Mucosa of stomach (tissue), 1 donor: ENCODE data around the gene COA8.
A peak's percentile ranks its signal among the peaks of the same experiment; 100 is the strongest.

Experiments used
- H3K27me3 ChIP-seq: one replicate; pipeline ENCODE4 v1.7.0; 2013; ENCODE audit warnings: mild to moderate bottlenecking, low read length; ENCODE audit not compliant: control insufficient read depth, insufficient read depth
- H3K36me3 ChIP-seq: one replicate; pipeline ENCODE4 v1.7.0; 2013; ENCODE audit warnings: low read length; ENCODE audit not compliant: control insufficient read depth, insufficient read depth
- H3K4me1 ChIP-seq: one replicate; pipeline ENCODE4 v1.7.0; 2013; ENCODE audit warnings: mild to moderate bottlenecking, low read length; ENCODE audit not compliant: control insufficient read depth, insufficient read depth
- H3K4me3 ChIP-seq: one replicate; pipeline ENCODE4 v1.7.0; 2013; ENCODE audit warnings: low read length
- H3K9ac ChIP-seq: one replicate; pipeline ENCODE4 v1.7.0; 2013; ENCODE audit warnings: mild to moderate bottlenecking, low read length, moderate library complexity
- H3K9me3 ChIP-seq: one replicate; pipeline ENCODE4 v1.7.0; 2013; ENCODE audit warnings: mild to moderate bottlenecking, low read length, moderate library complexity; ENCODE audit not compliant: control insufficient read depth
- donor health status: Pancreatic carcinoma.

The COA8 gene

DNA sequence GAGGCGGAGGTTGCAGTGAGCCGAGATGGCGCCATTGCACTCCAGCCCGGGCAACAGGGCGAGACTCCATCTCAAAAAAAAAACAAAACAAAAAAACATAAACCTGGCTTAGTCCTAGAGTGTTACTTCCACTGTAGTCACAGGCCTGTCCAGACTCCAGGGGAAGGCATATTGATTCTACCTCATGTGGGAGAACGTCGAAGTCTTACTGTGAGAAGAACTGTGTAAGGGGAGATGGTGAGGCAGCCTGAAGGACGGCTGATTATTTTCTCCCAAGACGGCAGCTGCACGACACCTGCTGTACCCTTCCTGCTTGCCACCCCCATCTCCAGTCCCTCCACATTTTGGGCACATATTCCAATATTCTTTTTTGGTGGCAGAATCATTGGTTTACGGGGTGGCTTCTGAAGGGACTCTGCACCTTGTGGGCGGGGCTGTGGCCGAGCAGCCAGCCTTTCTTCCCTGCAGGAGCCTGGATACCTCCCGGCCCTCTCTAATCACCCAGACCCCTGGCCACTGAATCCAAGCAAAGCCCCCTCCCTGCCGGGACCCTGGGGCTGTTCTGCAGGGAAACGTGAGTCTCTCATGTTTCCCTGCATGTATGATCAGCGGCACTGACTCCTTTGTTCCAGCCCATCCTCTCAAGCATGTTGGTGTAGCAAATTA, 54.0 kb downstream of the COA8 start:
- Histone ChIP-seq H3K9ac (no peak overlapping the region), H3K36me3 (no peaks in the 10 kb centered on the region), H3K9me3 (no peaks in the 10 kb centered on the region), H3K4me1 (no peaks in the 10 kb centered on the region), H3K4me3 (no peak overlapping the region), H3K27me3 (no peaks in the 10 kb centered on the region)

- H3K36me3 ChIP-seq, result no peaks in the 10 kb centered on the region
- peaks cover 5% of the 10 kb centered on the region for H3K4me1 ChIP-seq
- H3K4me3 ChIP-seq, result no peak overlapping the region
- H3K9ac ChIP-seq, result no peak overlapping the region
- no peaks in the 10 kb centered on the region for H3K27me3 ChIP-seq
- no peaks in the 10 kb centered on the region for H3K9me3 ChIP-seq
Observed at GRCh38 chr14:103619057-103619456, 56.3 kb downstream of the COA8 start.

GRCh38 chr14:103621860-103622259, 59.1 kb downstream of the COA8 start:
- Histone ChIP-seq H3K36me3 (no peaks in the 10 kb centered on the region), H3K27me3 (no peaks in the 10 kb centered on the region)

DNA sequence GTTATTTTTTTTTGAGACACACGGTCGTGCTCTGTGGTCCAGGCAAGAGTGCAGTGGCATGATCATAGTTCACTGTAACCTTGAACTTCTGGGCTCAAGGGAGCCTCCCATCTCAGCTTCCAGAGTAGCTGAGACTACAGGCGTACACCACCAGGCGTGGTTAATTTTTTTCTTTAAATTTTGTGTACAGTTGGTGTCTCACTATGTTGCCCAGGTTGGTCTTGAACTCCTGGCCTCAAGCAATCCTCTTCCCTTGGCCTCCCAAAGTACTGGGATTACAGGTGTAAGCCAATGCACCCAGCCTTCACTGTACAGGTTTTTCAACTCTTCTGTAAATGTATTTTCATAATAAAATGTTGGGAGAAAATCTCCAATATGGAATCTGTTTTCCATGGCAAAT, 60.5 kb downstream of the COA8 start:
- Histone ChIP-seq H3K27me3 (no peaks in the 10 kb centered on the region), H3K4me1 (peaks cover 29% of the 10 kb centered on the region), H3K9me3 (no peaks in the 10 kb centered on the region), H3K36me3 (no peaks in the 10 kb centered on the region), H3K9ac (no peak overlapping the region), H3K4me3 (no peak overlapping the region)

More at GRCh38 chr14:103621860-103622259, 59.1 kb downstream of the COA8 start:
- H3K9me3 ChIP-seq, result no peaks in the 10 kb centered on the region
- H3K4me1 ChIP-seq, result peaks cover 18% of the 10 kb centered on the region
- H3K4me3 ChIP-seq, result no peak overlapping the region
- H3K9ac ChIP-seq, result no peak overlapping the region

GRCh38 chr14:103623883-103624482, 61.2 kb downstream of the COA8 start:
- H3K4me3 ChIP-seq, result no peak overlapping the region
- peaks cover 33% of the 10 kb centered on the region for H3K4me1 ChIP-seq
- H3K36me3 ChIP-seq, result no peaks in the 10 kb centered on the region
- H3K9ac ChIP-seq, result no peak overlapping the region
- H3K9me3 ChIP-seq, result no peaks in the 10 kb centered on the region
- no peaks in the 10 kb centered on the region for H3K27me3 ChIP-seq

GRCh38 chr14:103624860-103625259, 62.1 kb downstream of the COA8 start:
- H3K9ac ChIP-seq, result no peak overlapping the region

GRCh38 chr14:103625356-103626095, 62.8 kb downstream of the COA8 start:
- Histone ChIP-seq H3K4me1 (peaks cover 33% of the 10 kb centered on the region), H3K36me3 (no peaks in the 10 kb centered on the region), H3K9ac (no peak overlapping the region), H3K27me3 (no peaks in the 10 kb centered on the region), H3K9me3 (no peaks in the 10 kb centered on the region), H3K4me3 (no peak overlapping the region)

More at GRCh38 chr14:103624860-103625259, 62.1 kb downstream of the COA8 start:
- no peaks in the 10 kb centered on the region for H3K27me3 ChIP-seq
- H3K4me3 ChIP-seq, result no peak overlapping the region
- peaks cover 33% of the 10 kb centered on the region for H3K4me1 ChIP-seq
- no peaks in the 10 kb centered on the region for H3K9me3 ChIP-seq
- H3K36me3 ChIP-seq, result no peaks in the 10 kb centered on the region

GRCh38 chr14:103626146-103626850, 63.5 kb downstream of the COA8 start:
- H3K27me3 ChIP-seq, result no peaks in the 10 kb centered on the region
- no peak overlapping the region for H3K9ac ChIP-seq
- H3K4me3 ChIP-seq, result no peak overlapping the region
- peaks cover 33% of the 10 kb centered on the region for H3K4me1 ChIP-seq
- no peaks in the 10 kb centered on the region for H3K9me3 ChIP-seq
- H3K36me3 ChIP-seq, result no peaks in the 10 kb centered on the region

DNA sequence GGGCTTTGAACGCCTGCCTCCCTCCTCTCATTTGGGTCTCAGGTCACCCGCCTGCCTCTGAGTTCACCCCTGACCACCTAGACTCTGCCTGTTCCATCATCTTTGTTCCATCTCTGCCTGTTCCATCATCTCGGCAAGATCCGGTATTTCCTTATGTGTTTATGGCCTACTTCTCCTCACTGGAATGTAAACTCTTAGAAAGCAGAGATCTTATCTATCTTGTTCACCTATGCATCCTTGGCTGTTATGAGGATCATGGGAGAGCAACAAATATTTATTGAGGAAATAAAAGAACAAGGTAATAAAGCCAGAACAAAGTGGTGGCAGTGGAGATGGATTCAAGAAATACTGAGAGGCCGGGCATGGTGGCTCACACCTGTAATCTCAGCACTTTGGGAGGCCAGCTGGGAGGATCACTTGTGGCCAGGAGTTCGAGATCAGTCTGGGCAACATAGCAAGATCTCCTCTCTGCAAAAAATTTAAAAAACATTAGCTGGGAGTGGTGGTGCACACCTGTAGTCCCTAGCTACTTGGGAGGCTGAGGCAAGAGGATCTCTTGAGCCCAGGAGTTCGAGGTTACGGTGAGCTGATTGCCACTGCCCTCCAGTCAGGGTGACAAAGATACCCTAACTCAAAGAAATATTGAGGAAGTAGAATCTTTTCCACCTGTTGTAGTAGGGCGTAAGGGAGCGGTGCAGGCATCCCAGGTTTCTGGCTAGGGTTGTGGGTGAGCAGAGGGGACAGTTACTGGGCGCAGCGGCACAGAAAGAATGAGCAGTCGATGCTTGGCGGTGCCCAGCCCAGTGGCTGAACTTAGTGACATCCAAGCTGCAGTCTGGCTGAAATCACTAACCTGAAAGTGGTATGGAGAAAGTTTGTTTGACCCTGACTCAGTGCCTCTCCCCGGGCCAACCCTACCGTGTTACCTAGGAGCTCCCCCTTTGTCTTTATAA, 64.6 kb downstream of the COA8 start:
- H3K27me3 ChIP-seq, result no peaks in the 10 kb centered on the region
- no peaks in the 10 kb centered on the region for H3K36me3 ChIP-seq
- peaks cover 38% of the 10 kb centered on the region for H3K4me1 ChIP-seq
- no peak overlapping the region for H3K4me3 ChIP-seq
- no peak overlapping the region for H3K9ac ChIP-seq
- H3K9me3 ChIP-seq, result no peaks in the 10 kb centered on the region

DNA sequence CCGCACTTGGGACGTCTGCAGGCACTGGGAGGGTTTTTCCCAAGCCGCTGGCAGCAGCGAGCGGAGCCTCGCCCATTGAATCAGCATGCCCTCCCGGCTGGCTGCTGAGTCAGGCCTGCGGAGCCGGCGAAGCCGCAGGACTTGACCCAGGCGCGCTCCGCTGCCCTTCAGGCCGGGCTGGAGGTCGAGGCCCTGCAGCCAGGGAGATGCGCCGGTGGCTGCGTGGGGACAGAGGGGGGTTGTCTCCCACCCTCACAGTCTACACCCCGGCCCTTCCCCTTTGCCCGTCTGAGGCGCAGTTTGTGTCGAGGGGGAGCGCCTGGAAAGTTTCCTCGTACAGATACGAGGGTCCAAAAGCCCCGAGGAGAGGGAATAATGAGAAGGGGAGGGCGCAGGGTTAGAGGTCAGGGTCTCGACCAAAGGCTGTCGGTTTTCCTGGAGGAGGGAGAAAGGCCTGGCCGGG, 65.5 kb downstream of the COA8 start:
- H3K36me3 ChIP-seq, result no peaks in the 10 kb centered on the region
- H3K4me1 ChIP-seq, result peaks cover 38% of the 10 kb centered on the region
- no peaks in the 10 kb centered on the region for H3K27me3 ChIP-seq
- peak overlapping the region; percentile 97 for H3K9ac ChIP-seq
- H3K9me3 ChIP-seq, result no peaks in the 10 kb centered on the region
- H3K4me3 ChIP-seq, result peak overlapping the region; percentile 47
